Liver (tissue), 9 donors: Measurements from ENCODE around the gene EEFSEC. TPM values are rescaled to one million over a fixed set of nuclear protein-coding genes. Genes with fewer than 3 reads are reported as not detected.

Source experiments
- DNase-seq: peaks from one replicate; pipeline ENCODE4 v3.0.0-alpha.2; 2017; ENCODE audit warnings: low spot score
- H3K27ac ChIP-seq, 2 donors: one replicate each; pipeline ENCODE4 v1.7.0; 2013; ENCODE audit warnings: inconsistent platforms in 2 of 2, low read length in 2 of 2, control low read depth in 1 of 2, low read depth in 1 of 2, mild to moderate bottlenecking in 1 of 2
- H3K27me3 ChIP-seq, 4 donors: one replicate each; pipeline versions ENCODE4 v1.6.1 to v1.7.0; 2013; ENCODE audit warnings: low read length in 3 of 4, inconsistent platforms in 1 of 4, mild to moderate bottlenecking in 1 of 4, moderate library complexity in 1 of 4; ENCODE audit not compliant: control insufficient read depth in 4 of 4, insufficient read depth in 4 of 4
- H3K36me3 ChIP-seq, 4 donors: one replicate each; pipeline versions ENCODE4 v1.6.1 to v1.7.0; 2013; ENCODE audit warnings: low read length in 3 of 4, mild to moderate bottlenecking in 3 of 4, low read depth in 1 of 4, moderate library complexity in 1 of 4; ENCODE audit not compliant: control insufficient read depth in 4 of 4, insufficient read depth in 3 of 4
- H3K4me1 ChIP-seq, 4 donors: one replicate each; pipeline versions ENCODE4 v1.6.1 to v1.7.0; 2013; ENCODE audit warnings: low read length in 3 of 4, mild to moderate bottlenecking in 3 of 4, moderate library complexity in 1 of 4; ENCODE audit not compliant: control insufficient read depth in 4 of 4, insufficient read depth in 4 of 4
- H3K4me3 ChIP-seq, 3 donors: one replicate each; pipeline versions ENCODE4 v1.6.1 to v1.7.0; 2013; ENCODE audit warnings: low read length in 3 of 3, control low read depth in 1 of 3, low read depth in 1 of 3, mild to moderate bottlenecking in 1 of 3
- H3K9ac ChIP-seq, 2 donors: one replicate each; pipeline ENCODE4 v1.7.0; 2013; ENCODE audit warnings: low read length in 2 of 2, mild to moderate bottlenecking in 2 of 2, moderate library complexity in 2 of 2, control low read depth in 1 of 2, low read depth in 1 of 2
- H3K9me3 ChIP-seq, 4 donors: one replicate each; pipeline versions ENCODE4 v1.6.1 to v1.7.0; 2013; ENCODE audit warnings: low read length in 3 of 4; ENCODE audit not compliant: control insufficient read depth in 4 of 4
- ATF3 ChIP-seq: IDR thresholded peaks from 2 replicates; pipeline ENCODE4 v1.6.1; 2016; ENCODE audit warnings: antibody characterized with exemption
- CTCF ChIP-seq: fragments of 150-350 bp; IDR thresholded peaks from 2 replicates; pipeline ENCODE4 v1.5.1; 2017; ENCODE audit warnings: improper control_type of control experiment, low read depth, low read length; ENCODE audit not compliant: missing input control
- EGR1 ChIP-seq, 2 donors: IDR thresholded peaks; 2 replicates each; pipeline ENCODE4 v1.6.1; 2016 to 2018; ENCODE audit warnings: antibody characterized with exemption in 2 of 2, low read depth in 2 of 2
- FOXA1 ChIP-seq: IDR thresholded peaks from 2 replicates; pipeline ENCODE4 v1.6.1; 2016; ENCODE audit warnings: antibody characterized with exemption
- FOXA2 ChIP-seq: IDR thresholded peaks from 2 replicates; pipeline ENCODE4 v1.6.1; 2016; ENCODE audit warnings: antibody characterized with exemption
- GABPA ChIP-seq, 2 donors: IDR thresholded peaks in 1 of 2; conservative IDR thresholded peaks in 1 of 2; 2 replicates each; pipeline ENCODE4 v1.6.1; 2016; ENCODE audit warnings: antibody characterized with exemption in 2 of 2, mild to moderate bottlenecking in 1 of 2, moderate library complexity in 1 of 2
- HNF4A ChIP-seq, 2 donors: conservative IDR thresholded peaks; 2 replicates each; pipeline ENCODE4 v1.6.1; 2016; ENCODE audit warnings: antibody characterized with exemption in 2 of 2, mild to moderate bottlenecking in 2 of 2
- HNF4G ChIP-seq: IDR thresholded peaks from 2 replicates; pipeline ENCODE4 v1.6.1; 2016; ENCODE audit warnings: antibody characterized with exemption
- JUND ChIP-seq, 2 donors: IDR thresholded peaks; 2 replicates each; pipeline ENCODE4 v1.6.1; 2016; ENCODE audit warnings: antibody characterized with exemption in 2 of 2
- MAX ChIP-seq: IDR thresholded peaks from 2 replicates; pipeline ENCODE4 v1.6.1; 2016; ENCODE audit warnings: antibody characterized with exemption
- NR2F2 ChIP-seq: IDR thresholded peaks from 2 replicates; pipeline ENCODE4 v1.6.1; 2016; ENCODE audit warnings: antibody characterized with exemption
- RAD21 ChIP-seq, 2 donors: IDR thresholded peaks; 2 replicates each; pipeline ENCODE4 v1.6.1; 2016; ENCODE audit warnings: antibody characterized with exemption in 2 of 2, mild to moderate bottlenecking in 2 of 2
- REST ChIP-seq: IDR thresholded peaks from 2 replicates; pipeline ENCODE4 v1.6.1; 2016; ENCODE audit warnings: antibody characterized with exemption, mild to moderate bottlenecking
- RXRA ChIP-seq, 2 donors: IDR thresholded peaks; 2 replicates each; pipeline ENCODE4 v1.6.1; 2017 to 2018; ENCODE audit warnings: antibody characterized with exemption in 2 of 2, mild to moderate bottlenecking in 1 of 2
- SP1 ChIP-seq: IDR thresholded peaks from 2 replicates; pipeline ENCODE4 v1.6.1; 2018; ENCODE audit warnings: antibody characterized with exemption, mild to moderate bottlenecking
- TAF1 ChIP-seq: conservative IDR thresholded peaks from 2 replicates; pipeline ENCODE4 v1.6.1; 2016; ENCODE audit warnings: antibody characterized with exemption, mild to moderate bottlenecking
- YY1 ChIP-seq: IDR thresholded peaks from 2 replicates; pipeline ENCODE4 v1.6.1; 2016; ENCODE audit warnings: antibody characterized with exemption, mild to moderate bottlenecking
- ZBTB33 ChIP-seq: IDR thresholded peaks from 2 replicates; pipeline ENCODE4 v1.6.1; 2016; ENCODE audit warnings: antibody characterized with exemption
- WGBS: extraction: QIAGEN DNeasy Blood & Tissue Kit; methylation state at CpG from one replicate; pipeline ENCODE4 v1.1.7; 2013; 5-methylcytosine and 5-hydroxymethylcytosine counted together
- polyA plus RNA-seq, 2 donors: library from polyadenylated mRNA; stranded (reverse) in 1 of 2; unstranded in 1 of 2; fragments of 200-250 nt in 1 of 2; fragments of >200 nt in 1 of 2; fragmentation: Nextera tagmentation in 1 of 2; extraction: Ambion mirVana in 1 of 2; gene quantifications; one replicate each; pipeline versions ENCODE4 v1.2.1 to v1.2.3, GENCODE V29; 2013 to 2015
- total RNA-seq, 2 donors: library from RNA; depleted of rRNA; stranded (reverse); fragments of >200 nt; gene quantifications; one replicate each; pipeline ENCODE4 v1.2.3, GENCODE V29; 2014
- donor health status: healthy.
- donor health status: healthy.
- donor health status: healthy.
- donor health status: healthy.
- donor health status: healthy.

Gene EEFSEC
- total and polyA plus RNA-seq, 4 donors = 8.4 to 13.1 (median 10.7) TPM

GRCh38 chr3:128448491-128448890 is 295.2 kb downstream of the EEFSEC start:
- 73% methylated on average over 6 of the region's 6 CpGs for WGBS
- H3K9ac ChIP-seq = no peak overlapping the region
- no peak for DNase-seq

More at GRCh38 chr3:128448491-128448890, 295.2 kb downstream of the EEFSEC start:
- Histone ChIP-seq H3K4me1 (no peaks in the 10 kb centered on the region), H3K36me3 (no peaks in the 10 kb centered on the region), H3K4me3 (no peak overlapping the region), H3K9me3 (no peaks in the 10 kb centered on the region), H3K27me3 (no peaks in the 10 kb centered on the region), H3K27ac (no peak overlapping the region)
- TF ChIP-seq NR2F2 (no peak), ATF3 (no peak), TAF1 (no peak), RAD21 (IDR thresholded peaks at IDR 0.05) (no peak), JUND (IDR thresholded peaks at IDR 0.05) (no peak), CTCF (no peak), EGR1 (IDR thresholded peaks at IDR 0.05; ENCODE audit: low read depth in 2 of 2) (no peak), HNF4A (conservative IDR thresholded peaks at IDR 0.05) (no peak), YY1 (no peak), MAX (no peak), SP1 (no peak), ZBTB33 (no peak), REST (no peak), RXRA (IDR thresholded peaks at IDR 0.05) (no peak), HNF4G (no peak), FOXA1 (no peak), GABPA (IDR thresholded peaks at IDR 0.05 in 1 of 2, conservative IDR thresholded peaks at IDR 0.05 in 1 of 2) (no peak), FOXA2 (no peak)
